ENCODE measurements around the gene BCAS1. TPM values are rescaled to one million over a fixed set of nuclear protein-coding genes. Genes with fewer than 3 reads are reported as not detected.

Gene BCAS1
- total RNA-seq, 1 donor = 0.84 TPM

DNA sequence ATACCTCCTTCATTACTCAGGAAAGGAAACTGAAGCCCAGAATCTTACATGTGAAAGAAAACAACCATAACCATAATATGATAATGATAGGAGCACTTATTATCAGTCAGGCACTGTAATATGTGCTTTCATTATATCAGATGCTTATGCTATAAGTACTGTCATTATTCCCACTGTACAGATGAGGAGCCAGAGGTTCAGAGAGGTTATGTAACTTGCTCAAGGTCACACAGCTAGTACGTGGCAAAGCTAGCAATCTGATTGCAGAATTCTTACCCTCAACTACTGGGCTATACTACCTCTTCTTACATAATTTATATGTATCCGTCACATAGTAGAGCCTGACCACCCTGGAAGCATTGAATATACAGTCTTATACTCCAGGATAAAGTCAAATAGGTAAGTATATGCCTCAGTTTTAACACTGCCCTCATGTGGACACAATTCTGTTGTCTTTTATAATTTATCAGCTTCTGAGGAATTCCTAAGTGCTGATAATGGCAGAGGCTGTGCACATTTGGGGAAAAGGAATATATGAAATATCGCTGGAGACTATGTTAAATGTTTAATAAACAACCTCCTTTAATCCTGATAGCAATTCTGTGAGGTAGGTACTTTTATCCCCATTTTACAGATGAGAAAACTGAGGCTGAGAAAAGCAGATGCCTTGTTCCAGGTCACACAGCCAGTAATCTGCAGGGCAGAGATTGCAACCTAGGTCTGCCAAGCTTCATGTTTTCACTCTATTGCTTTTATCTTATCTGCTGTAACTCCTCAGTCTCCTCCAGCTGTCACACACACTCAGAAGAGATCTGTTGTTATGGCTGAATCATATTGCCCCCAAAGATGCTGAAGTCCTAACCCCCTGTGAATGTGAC lies 13.4 kb downstream of the BCAS1 start:
- Histone ChIP-seq H3K4me3 (ENCODE audit: low read length) (no peak overlapping the region), H3K9me3 (ENCODE audit: low read depth, low read length) (no peaks in the 10 kb centered on the region), H3K27me3 (ENCODE audit: insufficient read depth, low read length) (no peaks in the 10 kb centered on the region), H3K4me1 (ENCODE audit: insufficient read depth, low read length) (no peaks in the 10 kb centered on the region)

DNA sequence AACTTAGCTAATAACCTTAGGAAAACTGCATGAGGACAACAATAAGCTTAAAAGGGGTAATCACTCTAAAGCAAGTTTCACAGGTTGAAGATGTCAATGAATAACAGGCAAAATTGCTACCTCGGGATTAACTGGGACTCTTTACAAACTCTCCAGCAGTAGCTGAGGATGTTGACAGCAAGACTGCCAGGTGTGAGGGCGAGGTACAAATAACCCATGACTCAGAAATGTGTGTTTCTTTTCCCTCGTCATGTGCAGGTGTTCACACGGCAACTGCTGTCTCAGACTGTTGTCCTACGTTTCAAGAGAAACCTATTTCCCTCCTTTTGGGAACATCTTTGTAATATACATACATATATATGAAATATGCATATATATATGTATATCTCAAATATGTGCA lies 15.9 kb downstream of the BCAS1 start:
- Histone ChIP-seq H3K4me1 (ENCODE audit: insufficient read depth, low read length) (no peaks in the 10 kb centered on the region), H3K9me3 (ENCODE audit: low read depth, low read length) (no peaks in the 10 kb centered on the region), H3K4me3 (ENCODE audit: low read length) (no peak overlapping the region), H3K27me3 (ENCODE audit: insufficient read depth, low read length) (no peaks in the 10 kb centered on the region)

DNA sequence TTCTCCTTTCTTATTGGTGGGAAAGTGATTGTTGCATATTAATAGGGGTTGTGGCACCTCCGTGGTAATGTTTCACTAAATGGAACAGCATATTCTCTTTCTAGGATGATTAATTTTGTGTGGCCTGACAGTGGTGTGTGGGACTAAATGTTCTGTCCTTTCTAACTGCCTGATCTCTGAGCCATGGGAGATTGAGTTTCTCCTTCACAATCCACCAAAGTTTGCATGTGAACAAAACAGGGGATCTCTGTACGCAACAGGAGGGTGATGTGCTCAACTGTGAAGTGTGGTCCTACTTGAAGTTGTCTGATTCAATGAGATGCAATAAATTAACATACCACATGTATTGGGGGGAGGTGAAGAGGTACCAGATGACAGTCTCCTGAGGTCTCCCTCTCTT lies 19.3 kb downstream of the BCAS1 start:
- H3K4me1 ChIP-seq (ENCODE audit: insufficient read depth, low read length) = no peaks in the 10 kb centered on the region

DNA sequence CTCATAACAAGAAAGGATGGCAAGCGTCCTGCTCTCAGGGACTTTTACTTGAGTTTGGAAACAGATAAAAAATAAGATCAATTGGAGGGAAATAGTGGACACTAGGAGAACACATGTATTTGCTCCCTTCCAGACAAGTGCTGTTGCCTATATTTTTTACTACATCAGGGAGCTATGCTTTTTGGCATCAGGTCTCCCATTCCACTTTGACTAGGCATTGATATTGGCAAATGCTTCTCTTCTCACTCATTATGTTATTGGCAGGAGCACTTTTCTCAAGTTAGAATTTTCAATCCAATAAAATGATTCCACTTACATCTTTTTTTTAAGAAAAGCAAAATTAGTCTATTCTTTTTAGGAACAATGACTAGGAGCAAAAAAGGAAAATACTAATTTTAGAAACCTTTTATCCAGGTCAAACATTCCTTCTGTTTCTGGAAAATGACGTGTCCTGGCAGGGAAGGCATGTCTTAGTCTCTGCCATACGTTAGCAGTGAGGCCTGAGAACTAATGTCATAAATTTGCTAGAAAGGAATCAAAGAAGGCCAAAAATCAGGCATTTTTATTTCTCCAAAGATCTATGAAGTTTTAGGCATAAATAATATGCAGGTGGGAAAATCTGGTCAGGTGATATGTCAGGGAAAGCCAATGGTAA lies 21.4 kb downstream of the BCAS1 start:
- H3K4me1 ChIP-seq (ENCODE audit: insufficient read depth, low read length) = no peaks in the 10 kb centered on the region
- no peak overlapping the region for H3K4me3 ChIP-seq (ENCODE audit: low read length)
- no peaks in the 10 kb centered on the region for H3K27me3 ChIP-seq (ENCODE audit: insufficient read depth, low read length)
- H3K9me3 ChIP-seq (ENCODE audit: low read depth, low read length) = no peaks in the 10 kb centered on the region

More for the DNA sequence above, 19.3 kb downstream of the BCAS1 start:
- H3K27me3 ChIP-seq (ENCODE audit: insufficient read depth, low read length) = no peaks in the 10 kb centered on the region
- H3K9me3 ChIP-seq (ENCODE audit: low read depth, low read length) = no peaks in the 10 kb centered on the region
- no peak overlapping the region for H3K4me3 ChIP-seq (ENCODE audit: low read length)

DNA sequence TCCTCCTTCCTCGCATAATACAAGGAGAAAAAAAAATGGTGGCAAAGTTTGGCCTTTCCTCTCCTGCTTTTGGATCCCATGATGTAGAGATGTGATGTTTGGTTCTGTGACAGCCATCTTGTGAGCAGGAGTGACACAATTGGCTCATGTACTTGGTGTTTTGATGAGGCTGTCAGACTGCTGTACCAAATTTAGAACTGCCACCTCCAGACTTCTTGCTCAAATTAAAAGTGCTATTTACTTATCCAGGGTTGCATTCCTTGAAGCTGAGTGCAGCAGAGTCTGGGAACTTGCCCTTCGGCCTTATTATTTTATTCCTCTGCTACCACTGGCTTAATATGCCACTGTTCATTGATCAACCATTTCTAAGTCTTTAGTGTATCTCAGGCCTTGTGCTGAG lies 21.9 kb downstream of the BCAS1 start:
- no peak overlapping the region for H3K4me3 ChIP-seq (ENCODE audit: low read length)
- H3K9me3 ChIP-seq (ENCODE audit: low read depth, low read length) = no peaks in the 10 kb centered on the region
- no peaks in the 10 kb centered on the region for H3K4me1 ChIP-seq (ENCODE audit: insufficient read depth, low read length)
- no peaks in the 10 kb centered on the region for H3K27me3 ChIP-seq (ENCODE audit: insufficient read depth, low read length)

DNA sequence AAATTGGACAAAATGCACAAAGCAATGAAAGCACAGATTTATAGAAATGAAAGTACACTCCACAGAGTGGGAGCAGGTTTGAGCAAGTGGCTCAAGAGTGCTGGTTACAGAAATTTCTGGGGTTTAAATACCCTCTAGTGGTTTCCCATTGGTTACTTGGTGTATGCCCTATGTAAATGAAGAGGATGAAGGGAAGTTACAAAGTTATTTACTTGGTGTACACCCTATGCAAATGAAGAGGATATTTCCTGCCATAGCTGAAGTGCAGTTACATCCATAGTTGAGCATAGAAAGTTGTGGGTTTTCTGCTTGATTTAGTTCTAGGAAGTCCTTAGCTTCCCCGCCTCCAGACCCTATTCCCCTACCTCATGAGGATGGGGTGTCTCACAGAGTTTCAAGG lies 22.7 kb downstream of the BCAS1 start:
- no peaks in the 10 kb centered on the region for H3K4me1 ChIP-seq (ENCODE audit: insufficient read depth, low read length)
- H3K4me3 ChIP-seq (ENCODE audit: low read length) = no peak overlapping the region
- no peaks in the 10 kb centered on the region for H3K9me3 ChIP-seq (ENCODE audit: low read depth, low read length)
- no peaks in the 10 kb centered on the region for H3K27me3 ChIP-seq (ENCODE audit: insufficient read depth, low read length)

DNA sequence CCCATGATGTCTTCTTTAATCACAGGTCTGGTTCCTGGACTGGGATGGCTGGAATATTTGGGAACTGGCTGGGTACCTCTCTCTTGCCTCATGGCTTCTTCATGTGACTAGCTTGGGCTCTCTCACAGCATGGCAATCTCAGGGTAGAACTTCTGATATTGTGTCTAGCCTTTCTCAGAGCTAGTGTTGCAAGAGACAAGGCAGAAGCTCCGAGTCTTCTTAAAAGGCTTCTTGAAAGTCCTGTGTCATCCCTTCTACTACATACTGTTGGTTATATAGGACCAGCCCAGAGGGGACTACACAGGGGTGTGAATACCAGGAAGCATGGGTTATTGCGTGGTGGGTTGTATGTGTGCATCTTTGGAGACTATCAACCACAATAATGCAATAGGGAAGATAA lies 23.3 kb downstream of the BCAS1 start:
- Histone ChIP-seq H3K4me3 (ENCODE audit: low read length) (no peak overlapping the region), H3K27me3 (ENCODE audit: insufficient read depth, low read length) (no peaks in the 10 kb centered on the region), H3K9me3 (ENCODE audit: low read depth, low read length) (no peaks in the 10 kb centered on the region), H3K4me1 (ENCODE audit: insufficient read depth, low read length) (no peaks in the 10 kb centered on the region)

DNA sequence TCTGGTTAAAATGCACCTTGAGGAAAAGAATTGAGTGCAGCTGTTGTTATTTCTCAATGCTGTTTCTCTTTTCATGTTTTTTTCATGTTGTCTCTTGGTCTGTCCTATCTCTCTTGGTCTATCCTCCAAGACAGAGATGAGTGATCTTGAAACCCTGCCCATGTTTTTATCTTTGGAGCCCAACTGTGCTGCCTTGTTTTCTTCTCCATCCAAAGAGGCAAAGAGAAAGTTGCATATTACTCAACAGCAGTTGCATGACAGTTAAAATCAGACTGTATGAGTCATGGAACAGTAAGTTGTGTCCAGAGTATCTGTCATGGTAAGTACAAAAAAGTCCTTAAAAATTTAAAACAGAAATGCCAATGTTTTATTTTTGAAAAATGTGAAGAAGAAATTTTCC lies 26.2 kb downstream of the BCAS1 start:
- Histone ChIP-seq H3K4me1 (ENCODE audit: insufficient read depth, low read length) (no peaks in the 10 kb centered on the region), H3K4me3 (ENCODE audit: low read length) (no peak overlapping the region), H3K9me3 (ENCODE audit: low read depth, low read length) (no peaks in the 10 kb centered on the region), H3K27me3 (ENCODE audit: insufficient read depth, low read length) (no peaks in the 10 kb centered on the region)

DNA sequence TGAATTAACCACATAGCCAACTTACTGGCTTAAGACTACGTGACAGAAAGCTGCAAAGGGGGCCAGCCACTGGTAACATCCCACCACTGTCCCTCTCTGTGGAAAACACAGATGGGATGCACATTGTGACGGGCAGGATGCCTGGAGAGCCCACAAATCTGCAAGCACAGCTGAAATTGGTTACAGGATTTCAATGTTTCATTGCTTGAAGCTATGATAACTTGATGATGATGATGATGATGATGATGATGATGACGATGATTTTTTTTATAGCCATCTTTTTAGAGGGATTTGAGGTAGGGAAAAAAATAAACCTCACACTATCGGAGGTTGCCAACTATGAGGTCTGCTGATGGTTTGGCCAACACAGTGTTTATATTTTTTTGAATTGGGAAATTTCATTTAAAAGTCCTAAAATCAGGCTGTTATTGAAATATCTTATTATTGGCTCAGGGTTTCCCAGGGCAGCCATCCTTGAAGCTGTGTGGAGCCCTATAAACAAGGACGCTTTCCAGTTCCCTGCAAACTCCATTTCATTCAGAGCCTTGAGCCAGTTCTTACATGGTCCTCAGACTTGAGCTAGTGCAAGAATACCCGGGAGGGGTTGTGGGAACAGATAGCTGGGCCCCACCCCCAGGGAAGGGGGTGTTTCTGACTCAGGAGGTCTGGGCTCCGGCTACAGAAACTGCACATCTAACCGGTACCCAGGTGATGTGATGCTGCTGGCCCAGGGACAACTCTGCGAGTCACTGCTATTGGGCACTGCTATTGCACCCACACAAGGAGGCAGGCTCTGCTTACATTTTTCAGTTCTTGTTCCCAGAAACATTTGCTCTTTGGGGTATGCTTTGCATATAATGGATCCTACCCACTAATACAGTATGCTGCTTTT lies 27.1 kb downstream of the BCAS1 start:
- Histone ChIP-seq H3K9me3 (ENCODE audit: low read depth, low read length) (no peaks in the 10 kb centered on the region), H3K4me1 (ENCODE audit: insufficient read depth, low read length) (no peaks in the 10 kb centered on the region), H3K4me3 (ENCODE audit: low read length) (no peak overlapping the region), H3K27me3 (ENCODE audit: insufficient read depth, low read length) (no peaks in the 10 kb centered on the region)

DNA sequence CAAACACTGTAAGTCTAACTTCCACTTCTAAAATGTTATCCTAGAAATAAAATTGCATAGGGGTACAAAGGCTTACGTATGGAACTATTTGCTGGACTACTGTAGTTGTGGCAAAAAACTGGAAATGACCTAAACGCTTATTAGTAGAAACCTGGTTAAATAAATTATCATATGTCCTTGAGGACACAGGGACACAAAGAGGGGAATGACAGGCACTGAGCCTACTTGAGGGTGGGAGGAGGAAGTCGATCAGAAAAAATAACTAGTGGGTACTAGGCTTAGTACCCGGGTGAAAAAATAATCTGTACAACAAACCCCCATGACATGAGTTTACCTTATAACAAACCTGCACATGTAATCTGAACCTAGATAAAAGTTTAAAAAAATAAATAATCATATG lies 28.4 kb downstream of the BCAS1 start:
- no peaks in the 10 kb centered on the region for H3K4me1 ChIP-seq (ENCODE audit: insufficient read depth, low read length)
- H3K9me3 ChIP-seq (ENCODE audit: low read depth, low read length) = no peaks in the 10 kb centered on the region
- no peak overlapping the region for H3K4me3 ChIP-seq (ENCODE audit: low read length)
- H3K27me3 ChIP-seq (ENCODE audit: insufficient read depth, low read length) = no peaks in the 10 kb centered on the region

DNA sequence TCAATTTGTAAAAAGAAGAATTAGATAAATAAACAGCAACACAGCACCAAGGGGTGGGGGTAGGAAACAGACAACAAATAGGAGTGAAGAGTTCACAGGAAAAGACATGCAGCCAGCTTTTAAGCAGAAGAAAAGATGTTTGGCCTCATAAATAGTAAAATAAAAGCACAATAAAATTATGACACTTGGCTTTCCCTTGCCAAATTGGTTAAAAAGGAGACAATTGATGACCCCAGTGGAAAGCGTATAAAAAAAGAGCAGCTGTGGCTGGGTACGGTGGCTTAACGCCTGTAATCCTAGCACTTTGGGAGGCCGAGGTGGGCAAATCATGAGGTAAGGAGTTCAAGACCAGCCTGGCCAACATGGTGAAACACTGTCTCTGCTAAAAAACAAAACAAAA lies 29.1 kb downstream of the BCAS1 start:
- H3K27me3 ChIP-seq (ENCODE audit: insufficient read depth, low read length) = no peaks in the 10 kb centered on the region
- no peak overlapping the region for H3K4me3 ChIP-seq (ENCODE audit: low read length)
- H3K9me3 ChIP-seq (ENCODE audit: low read depth, low read length) = no peaks in the 10 kb centered on the region
- H3K4me1 ChIP-seq (ENCODE audit: insufficient read depth, low read length) = no peaks in the 10 kb centered on the region

DNA sequence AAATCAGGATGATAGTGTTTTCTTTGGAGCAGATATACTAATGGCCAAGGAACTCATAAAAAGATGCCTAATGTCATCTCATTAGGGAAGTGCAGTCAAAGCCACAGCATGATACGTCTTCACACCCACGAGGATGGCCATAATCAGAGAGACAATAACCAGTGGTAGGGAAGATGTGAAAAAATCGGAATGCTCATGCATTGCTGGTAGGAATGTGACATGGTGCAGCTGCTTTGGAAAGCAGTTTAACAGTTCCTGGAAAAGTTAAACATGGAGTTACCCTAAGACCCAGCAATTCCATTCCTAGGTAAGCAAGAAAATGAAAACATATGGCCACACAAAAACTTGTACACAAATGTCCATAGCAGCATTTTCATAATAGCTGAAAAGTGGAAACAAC lies 29.9 kb downstream of the BCAS1 start:
- H3K4me3 ChIP-seq (ENCODE audit: low read length) = no peak overlapping the region
- H3K4me1 ChIP-seq (ENCODE audit: insufficient read depth, low read length) = no peaks in the 10 kb centered on the region
- no peaks in the 10 kb centered on the region for H3K9me3 ChIP-seq (ENCODE audit: low read depth, low read length)
- H3K27me3 ChIP-seq (ENCODE audit: insufficient read depth, low read length) = no peaks in the 10 kb centered on the region

DNA sequence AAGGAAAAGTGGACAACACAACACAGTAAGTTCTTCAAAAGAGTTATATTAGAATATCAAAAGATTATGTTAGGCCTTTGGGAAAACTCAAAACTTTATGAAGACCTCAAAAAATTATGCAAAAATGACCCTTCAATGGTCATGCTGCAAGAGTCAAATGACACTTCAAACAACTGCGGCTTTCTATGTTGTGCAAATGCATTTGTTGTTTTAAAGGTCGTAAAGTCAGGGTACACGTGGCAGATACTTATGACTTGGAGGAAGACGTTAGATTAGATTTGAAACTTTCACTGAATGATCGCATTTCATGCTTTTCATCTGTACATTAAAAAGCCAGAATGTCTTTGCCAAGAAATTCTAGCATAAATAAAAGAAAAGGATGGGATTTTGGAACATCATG lies 31.4 kb downstream of the BCAS1 start:
- Histone ChIP-seq H3K9me3 (ENCODE audit: low read depth, low read length) (no peaks in the 10 kb centered on the region), H3K27me3 (ENCODE audit: insufficient read depth, low read length) (no peaks in the 10 kb centered on the region), H3K4me3 (ENCODE audit: low read length) (no peak overlapping the region), H3K4me1 (ENCODE audit: insufficient read depth, low read length) (no peaks in the 10 kb centered on the region)

DNA sequence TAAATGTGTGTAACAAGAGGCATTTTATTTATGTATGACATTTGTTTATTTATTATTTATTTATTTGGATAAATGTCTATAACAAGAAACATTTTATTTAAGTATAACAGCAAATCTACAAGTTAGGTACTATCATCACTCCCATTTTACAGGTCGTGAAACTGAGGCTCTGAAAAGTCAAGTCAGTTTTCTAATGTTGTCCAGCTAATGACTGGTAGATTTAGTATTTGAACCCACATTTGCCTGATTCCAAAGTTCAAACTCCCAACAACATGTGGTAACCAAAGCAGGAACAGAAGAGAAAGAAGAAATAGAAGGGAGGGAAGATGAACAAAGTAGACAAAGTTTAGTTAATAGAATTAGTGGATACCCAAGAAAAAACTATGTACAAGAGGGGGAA lies 32.9 kb downstream of the BCAS1 start:
- no peaks in the 10 kb centered on the region for H3K4me1 ChIP-seq (ENCODE audit: insufficient read depth, low read length)
- H3K4me3 ChIP-seq (ENCODE audit: low read length) = no peak overlapping the region
- H3K27me3 ChIP-seq (ENCODE audit: insufficient read depth, low read length) = no peaks in the 10 kb centered on the region
- no peaks in the 10 kb centered on the region for H3K9me3 ChIP-seq (ENCODE audit: low read depth, low read length)

DNA sequence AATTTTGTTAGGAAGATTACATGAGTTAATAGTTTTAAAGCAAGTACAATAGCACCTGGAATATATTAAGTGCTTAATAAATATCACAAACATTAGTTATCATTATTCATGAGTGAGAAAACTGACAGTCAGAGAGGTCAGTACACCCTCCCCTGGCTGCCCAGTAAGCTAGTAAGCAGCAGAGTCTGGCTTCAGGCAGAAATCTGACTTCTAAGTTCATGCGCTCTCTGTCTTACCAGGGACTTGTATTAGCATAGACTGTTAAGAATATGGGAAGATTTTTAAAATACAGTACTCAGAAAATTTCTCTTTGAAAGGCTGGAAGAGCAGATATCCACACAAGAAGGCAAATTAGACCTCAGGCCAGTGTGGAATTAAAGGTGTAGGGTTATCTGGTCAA lies 40.8 kb downstream of the BCAS1 start:
- no peaks in the 10 kb centered on the region for H3K27me3 ChIP-seq (ENCODE audit: insufficient read depth, low read length)
- H3K4me3 ChIP-seq (ENCODE audit: low read length) = no peak overlapping the region
- no peaks in the 10 kb centered on the region for H3K4me1 ChIP-seq (ENCODE audit: insufficient read depth, low read length)
- H3K9me3 ChIP-seq (ENCODE audit: low read depth, low read length) = no peaks in the 10 kb centered on the region
